Measurements from ENCODE around the gene GGN. TPM values are rescaled to one million over a fixed set of nuclear protein-coding genes. Genes with fewer than 3 reads are reported as not detected.

GGN gene
- polyA plus RNA-seq, 1 donor (not counting 4 experiments of a cell fraction or from before 2014, with no cell fraction given) = not detected

GRCh38 chr19:38383743-38384142, 4.1 kb downstream of the GGN start:
- Histone ChIP-seq H3K4me1 (ENCODE audit: control insufficient read depth, extremely low read depth, insufficient read depth, low read length) (peaks cover 16% of the 10 kb centered on the region), H3K36me3 (ENCODE audit: control insufficient read depth in 2 of 2, extremely low read depth in 1 of 2, insufficient read depth in 2 of 2, low read length in 2 of 2) (peaks cover 24 to 46% of the 10 kb centered on the region in 2 experiments), H3K27ac (ENCODE audit: control insufficient read depth, insufficient read depth, low read length) (no peak overlapping the region), H3K79me2 (ENCODE audit: control insufficient read depth, insufficient read depth, low read length) (peaks cover 7% of the 10 kb centered on the region), H3K4me3 (ENCODE audit: control insufficient read depth in 2 of 3, extremely low read depth in 1 of 3, insufficient read depth in 2 of 3, low read depth in 1 of 3, low read length in 3 of 3) (no peak overlapping the region), H3K4me2 (ENCODE audit: control insufficient read depth, extremely low read depth, insufficient read depth, low read depth, low read length) (no peak overlapping the region), H3K9me1 (ENCODE audit: control insufficient read depth, extremely low read depth, insufficient read depth, low read length) (peaks cover 3% of the 10 kb centered on the region), H2AFZ (ENCODE audit: control insufficient read depth, low read length) (no peak overlapping the region), H3K27me3 (ENCODE audit: control insufficient read depth, extremely low read depth, insufficient read depth, low read length) (no peaks in the 10 kb centered on the region), H3K9me3 (ENCODE audit: control insufficient read depth, low read depth, low read length) (no peaks in the 10 kb centered on the region), H4K20me1 (ENCODE audit: control insufficient read depth, extremely low read depth, insufficient read depth, low read length) (peaks cover 14% of the 10 kb centered on the region), H3K9ac (ENCODE audit: control insufficient read depth, extremely low read depth, insufficient read depth, low read length) (no peak overlapping the region)
- no peak for TF ChIP-seq CTCF (optimal IDR thresholded peaks at IDR 0.05 in 1 of 3, IDR thresholded peaks at IDR 0.05 in 1 of 3, conservative IDR thresholded peaks at IDR 0.05 in 1 of 3; ENCODE audit: extremely low read depth in 1 of 3, insufficient read depth in 2 of 3, low read length in 3 of 3)
- TF ChIP-seq EZH2 (IDR thresholded peaks at IDR 0.05; ENCODE audit: low read length) = no peak
- DNase-seq (ENCODE audit: low read depth, low spot score) (no peak), FAIRE-seq (no peak)
- dilution Hi-C loops (cut with MboI; ENCODE audit: extremely low pct_ligation_motif_present, low sequenced_read_pairs) = no loop called here

DNA sequence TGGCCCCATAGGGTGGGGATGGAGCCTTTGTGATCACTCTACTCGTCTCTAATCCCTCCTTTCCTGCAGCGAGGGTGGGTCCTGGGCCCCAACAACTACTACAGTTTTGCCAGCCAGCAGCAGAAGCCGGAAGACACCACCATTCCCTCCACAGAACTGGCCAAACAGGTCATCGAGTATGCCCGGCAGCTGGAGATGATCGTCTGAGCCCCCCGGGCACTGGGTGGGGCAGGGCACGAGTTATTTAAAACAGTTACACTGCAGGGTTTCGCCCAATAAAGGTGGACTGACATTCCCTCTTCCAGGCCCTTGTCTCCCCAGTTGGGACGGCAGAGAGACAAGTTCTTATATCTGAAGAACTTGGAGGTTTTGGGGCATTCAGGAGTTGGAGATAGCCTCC, 4.7 kb downstream of the GGN start:
- peaks cover 16% of the 10 kb centered on the region for H3K4me1 ChIP-seq (ENCODE audit: control insufficient read depth, extremely low read depth, insufficient read depth, low read length)
- no peak overlapping the region for H3K9ac ChIP-seq (ENCODE audit: control insufficient read depth, extremely low read depth, insufficient read depth, low read length)
- H3K4me3 ChIP-seq (ENCODE audit: control insufficient read depth in 2 of 3, extremely low read depth in 1 of 3, insufficient read depth in 2 of 3, low read depth in 1 of 3, low read length in 3 of 3) = no peak overlapping the region
- H3K27me3 ChIP-seq (ENCODE audit: control insufficient read depth, extremely low read depth, insufficient read depth, low read length) = no peaks in the 10 kb centered on the region
- peaks cover 24 to 46% of the 10 kb centered on the region in 2 experiments for H3K36me3 ChIP-seq (ENCODE audit: control insufficient read depth in 2 of 2, extremely low read depth in 1 of 2, insufficient read depth in 2 of 2, low read length in 2 of 2)
- peaks cover 14% of the 10 kb centered on the region for H4K20me1 ChIP-seq (ENCODE audit: control insufficient read depth, extremely low read depth, insufficient read depth, low read length)
- TF ChIP-seq EZH2 (IDR thresholded peaks at IDR 0.05; ENCODE audit: low read length) (no peak), CTCF (optimal IDR thresholded peaks at IDR 0.05 in 1 of 3, IDR thresholded peaks at IDR 0.05 in 1 of 3, conservative IDR thresholded peaks at IDR 0.05 in 1 of 3; ENCODE audit: extremely low read depth in 1 of 3, insufficient read depth in 2 of 3, low read length in 3 of 3) (no peak)
- dilution Hi-C loops (cut with MboI; ENCODE audit: extremely low pct_ligation_motif_present, low sequenced_read_pairs) = no loop called here
- FAIRE-seq (no peak), DNase-seq (ENCODE audit: low read depth, low spot score) (no peak)
- H3K9me3 ChIP-seq (ENCODE audit: control insufficient read depth, low read depth, low read length) = no peaks in the 10 kb centered on the region
- peaks cover 3% of the 10 kb centered on the region for H3K9me1 ChIP-seq (ENCODE audit: control insufficient read depth, extremely low read depth, insufficient read depth, low read length)
- no peak overlapping the region for H3K4me2 ChIP-seq (ENCODE audit: control insufficient read depth, extremely low read depth, insufficient read depth, low read depth, low read length)
- H3K79me2 ChIP-seq (ENCODE audit: control insufficient read depth, insufficient read depth, low read length) = peaks cover 8% of the 10 kb centered on the region
- no peak overlapping the region for H3K27ac ChIP-seq (ENCODE audit: control insufficient read depth, insufficient read depth, low read length)
- no peak overlapping the region for H2AFZ ChIP-seq (ENCODE audit: control insufficient read depth, low read length)
